Measurements from ENCODE around the gene RMRP.

Gene RMRP

DNA sequence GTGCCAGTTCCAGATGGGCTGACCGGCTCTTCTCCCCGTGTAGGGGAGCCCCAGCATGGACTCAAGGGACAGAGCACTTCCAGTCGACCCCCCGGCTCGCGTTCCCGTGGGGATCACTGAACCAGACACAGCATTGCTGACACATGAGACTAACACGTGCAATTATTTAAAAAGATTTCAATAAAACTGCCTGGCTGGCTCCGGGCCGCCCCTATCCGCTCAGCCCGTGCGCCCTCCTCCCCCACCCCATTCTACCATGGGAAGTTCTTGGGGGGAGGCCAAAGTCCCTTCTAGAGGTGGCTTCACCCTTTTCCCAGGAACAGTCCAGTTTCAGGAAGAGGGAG lies 48.0 kb downstream of the RMRP start:
- no peak for ATAC-seq
- TF ChIP-seq ZC3H10 (CRISPR knock-in tag; IDR thresholded peaks at IDR 0.05), result no peak
- TF ChIP-seq ZNF8 (CRISPR knock-in tag; IDR thresholded peaks at IDR 0.05), result no peak
- TF ChIP-seq TSHZ2 (CRISPR knock-in tag; IDR thresholded peaks at IDR 0.05), result no peak
- TF ChIP-seq TOX (CRISPR knock-in tag; IDR thresholded peaks at IDR 0.05; ENCODE audit: borderline replicate concordance), result no peak
- no peak for TF ChIP-seq RARB (CRISPR knock-in tag; IDR thresholded peaks at IDR 0.05)
- no peak for TF ChIP-seq ISL1 (CRISPR knock-in tag; IDR thresholded peaks at IDR 0.05)
- no peak for TF ChIP-seq ARNTL (CRISPR knock-in tag; IDR thresholded peaks at IDR 0.05; ENCODE audit: borderline replicate concordance, low read depth)

- no peak for ATAC-seq
- TF ChIP-seq PATZ1 (CRISPR knock-in tag; IDR thresholded peaks at IDR 0.05; ENCODE audit: borderline replicate concordance) (no peak), RARB (CRISPR knock-in tag; IDR thresholded peaks at IDR 0.05) (no peak), GLIS3 (CRISPR knock-in tag; IDR thresholded peaks at IDR 0.05) (no peak), ISL1 (CRISPR knock-in tag; IDR thresholded peaks at IDR 0.05) (no peak), CSDC2 (CRISPR knock-in tag; IDR thresholded peaks at IDR 0.05) (no peak), ZFP30 (CRISPR knock-in tag; IDR thresholded peaks at IDR 0.05) (no peak), OSR1 (CRISPR knock-in tag; IDR thresholded peaks at IDR 0.05) (no peak), ZNF565 (CRISPR knock-in tag; conservative IDR thresholded peaks at IDR 0.05; ENCODE audit: low read depth) (no peak), ZNF8 (CRISPR knock-in tag; IDR thresholded peaks at IDR 0.05) (no peak), ZFP3 (CRISPR knock-in tag; IDR thresholded peaks at IDR 0.05) (no peak), PPARA (CRISPR knock-in tag; IDR thresholded peaks at IDR 0.05; ENCODE audit: borderline replicate concordance) (no peak), BACH2 (CRISPR knock-in tag; IDR thresholded peaks at IDR 0.05; ENCODE audit: borderline replicate concordance) (no peak), SNAI2 (CRISPR knock-in tag; IDR thresholded peaks at IDR 0.05) (no peak), ARNTL (CRISPR knock-in tag; IDR thresholded peaks at IDR 0.05; ENCODE audit: borderline replicate concordance, low read depth) (no peak), TOX (CRISPR knock-in tag; IDR thresholded peaks at IDR 0.05; ENCODE audit: borderline replicate concordance) (no peak), TSHZ2 (CRISPR knock-in tag; IDR thresholded peaks at IDR 0.05) (no peak), TCF4 (CRISPR knock-in tag; IDR thresholded peaks at IDR 0.05; ENCODE audit: borderline replicate concordance) (no peak)
- TF ChIP-seq, protein P1, sequence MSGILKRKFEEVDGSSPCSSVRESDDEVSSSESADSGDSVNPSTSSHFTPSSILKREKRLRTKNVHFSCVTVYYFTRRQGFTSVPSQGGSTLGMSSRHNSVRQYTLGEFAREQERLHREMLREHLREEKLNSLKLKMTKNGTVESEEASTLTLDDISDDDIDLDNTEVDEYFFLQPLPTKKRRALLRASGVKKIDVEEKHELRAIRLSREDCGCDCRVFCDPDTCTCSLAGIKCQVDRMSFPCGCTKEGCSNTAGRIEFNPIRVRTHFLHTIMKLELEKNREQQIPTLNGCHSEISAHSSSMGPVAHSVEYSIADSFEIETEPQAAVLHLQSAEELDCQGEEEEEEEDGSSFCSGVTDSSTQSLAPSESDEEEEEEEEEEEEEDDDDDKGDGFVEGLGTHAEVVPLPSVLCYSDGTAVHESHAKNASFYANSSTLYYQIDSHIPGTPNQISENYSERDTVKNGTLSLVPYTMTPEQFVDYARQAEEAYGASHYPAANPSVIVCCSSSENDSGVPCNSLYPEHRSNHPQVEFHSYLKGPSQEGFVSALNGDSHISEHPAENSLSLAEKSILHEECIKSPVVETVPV (CRISPR knock-in tag; IDR thresholded peaks at IDR 0.05), result no peak
- TF ChIP-seq, protein P2, sequence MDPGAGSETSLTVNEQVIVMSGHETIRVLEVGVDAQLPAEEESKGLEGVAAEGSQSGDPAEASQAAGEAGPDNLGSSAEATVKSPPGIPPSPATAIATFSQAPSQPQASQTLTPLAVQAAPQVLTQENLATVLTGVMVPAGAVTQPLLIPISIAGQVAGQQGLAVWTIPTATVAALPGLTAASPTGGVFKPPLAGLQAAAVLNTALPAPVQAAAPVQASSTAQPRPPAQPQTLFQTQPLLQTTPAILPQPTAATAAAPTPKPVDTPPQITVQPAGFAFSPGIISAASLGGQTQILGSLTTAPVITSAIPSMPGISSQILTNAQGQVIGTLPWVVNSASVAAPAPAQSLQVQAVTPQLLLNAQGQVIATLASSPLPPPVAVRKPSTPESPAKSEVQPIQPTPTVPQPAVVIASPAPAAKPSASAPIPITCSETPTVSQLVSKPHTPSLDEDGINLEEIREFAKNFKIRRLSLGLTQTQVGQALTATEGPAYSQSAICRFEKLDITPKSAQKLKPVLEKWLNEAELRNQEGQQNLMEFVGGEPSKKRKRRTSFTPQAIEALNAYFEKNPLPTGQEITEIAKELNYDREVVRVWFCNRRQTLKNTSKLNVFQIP (CRISPR knock-in tag; IDR thresholded peaks at IDR 0.05; ENCODE audit: borderline replicate concordance, low read depth), result no peak
These were observed 48.6 kb downstream of the RMRP start for GRCh38 chr9:35609001-35609819.
